DMS 273 (cell line): ENCODE measurements around the gene ATF4.

Experiments used
- DNase-seq: peaks from one replicate; lab custom pipeline; 2025; ENCODE audit not compliant: unreplicated experiment; lab: John Stamatoyannopoulos, UW

Gene ATF4, protein sequence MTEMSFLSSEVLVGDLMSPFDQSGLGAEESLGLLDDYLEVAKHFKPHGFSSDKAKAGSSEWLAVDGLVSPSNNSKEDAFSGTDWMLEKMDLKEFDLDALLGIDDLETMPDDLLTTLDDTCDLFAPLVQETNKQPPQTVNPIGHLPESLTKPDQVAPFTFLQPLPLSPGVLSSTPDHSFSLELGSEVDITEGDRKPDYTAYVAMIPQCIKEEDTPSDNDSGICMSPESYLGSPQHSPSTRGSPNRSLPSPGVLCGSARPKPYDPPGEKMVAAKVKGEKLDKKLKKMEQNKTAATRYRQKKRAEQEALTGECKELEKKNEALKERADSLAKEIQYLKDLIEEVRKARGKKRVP

DNA sequence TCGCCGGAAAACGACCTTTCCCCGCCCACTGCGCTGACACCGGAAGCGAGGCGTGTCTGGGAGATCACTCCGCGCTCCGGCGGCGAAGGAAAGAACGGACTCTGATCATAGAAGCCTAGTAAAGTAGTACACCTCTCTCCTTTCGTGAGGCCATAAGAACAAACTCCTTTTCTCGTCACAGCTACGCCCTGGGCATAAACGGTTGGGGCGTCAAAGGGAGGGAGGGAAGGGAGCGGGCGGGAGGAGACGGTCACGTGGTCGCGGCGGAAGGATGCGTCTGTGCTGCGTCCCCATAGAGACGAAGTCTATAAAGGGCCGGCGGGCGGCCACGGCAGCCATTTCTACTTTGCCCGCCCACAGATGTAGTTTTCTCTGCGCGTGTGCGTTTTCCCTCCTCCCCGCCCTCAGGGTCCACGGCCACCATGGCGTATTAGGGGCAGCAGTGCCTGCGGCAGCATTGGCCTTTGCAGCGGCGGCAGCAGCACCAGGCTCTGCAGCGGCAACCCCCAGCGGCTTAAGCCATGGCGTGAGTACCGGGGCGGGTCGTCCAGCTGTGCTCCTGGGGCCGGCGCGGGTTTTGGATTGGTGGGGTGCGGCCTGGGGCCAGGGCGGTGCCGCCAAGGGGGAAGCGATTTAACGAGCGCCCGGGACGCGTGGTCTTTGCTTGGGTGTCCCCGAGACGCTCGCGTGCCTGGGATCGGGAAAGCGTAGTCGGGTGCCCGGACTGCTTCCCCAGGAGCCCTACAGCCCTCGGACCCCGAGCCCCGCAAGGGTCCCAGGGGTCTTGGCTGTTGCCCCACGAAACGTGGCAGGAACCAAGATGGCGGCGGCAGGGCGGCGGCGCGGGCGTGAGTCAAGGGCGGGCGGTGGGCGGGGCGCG lies at the start of gene ATF4:
Gene ATF4 (plus strand): TSS at position 337 of the 880 bp plus-strand sequence. CDS start 884 bp downstream, outside the sequence.
- DNase-seq, result peak; percentile 96

DNA sequence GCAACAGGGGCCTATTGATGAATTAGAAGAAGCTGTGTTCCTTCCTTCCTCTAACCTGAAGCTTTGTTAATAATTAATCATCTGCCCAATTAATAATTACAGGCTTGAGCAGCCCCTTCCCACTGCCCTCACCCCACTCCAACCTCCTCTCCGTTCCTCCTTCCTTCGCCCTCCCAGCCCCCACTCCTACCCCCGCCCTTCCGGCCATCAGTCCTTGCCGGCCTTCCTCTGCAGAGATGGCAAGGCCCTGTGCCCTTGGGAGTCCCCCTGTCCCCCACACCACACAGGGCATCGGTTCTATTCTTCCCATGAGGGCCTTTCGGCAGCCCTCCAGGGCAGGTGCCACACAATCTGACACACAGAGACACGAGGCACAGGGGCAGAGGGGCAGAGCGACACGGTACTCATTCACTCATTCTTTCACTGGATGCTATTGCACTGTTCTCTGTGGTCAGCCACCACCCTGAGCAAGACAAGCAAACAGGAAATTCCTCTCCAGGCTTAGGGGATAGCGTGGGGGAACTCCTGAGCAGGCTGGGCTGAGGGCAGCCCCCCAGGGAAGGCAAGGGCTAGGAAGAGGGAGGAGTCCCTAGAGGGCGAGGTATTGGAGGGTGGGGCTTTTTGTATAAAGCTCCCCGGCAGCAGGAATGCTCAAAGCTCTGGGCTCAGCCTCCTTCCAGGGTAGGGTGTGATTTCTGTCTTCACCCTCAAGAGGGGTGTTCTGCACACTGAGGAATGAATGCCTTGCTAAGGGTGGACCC lies 48.8 kb upstream of the ATF4 start:
- no peak for DNase-seq

DNA sequence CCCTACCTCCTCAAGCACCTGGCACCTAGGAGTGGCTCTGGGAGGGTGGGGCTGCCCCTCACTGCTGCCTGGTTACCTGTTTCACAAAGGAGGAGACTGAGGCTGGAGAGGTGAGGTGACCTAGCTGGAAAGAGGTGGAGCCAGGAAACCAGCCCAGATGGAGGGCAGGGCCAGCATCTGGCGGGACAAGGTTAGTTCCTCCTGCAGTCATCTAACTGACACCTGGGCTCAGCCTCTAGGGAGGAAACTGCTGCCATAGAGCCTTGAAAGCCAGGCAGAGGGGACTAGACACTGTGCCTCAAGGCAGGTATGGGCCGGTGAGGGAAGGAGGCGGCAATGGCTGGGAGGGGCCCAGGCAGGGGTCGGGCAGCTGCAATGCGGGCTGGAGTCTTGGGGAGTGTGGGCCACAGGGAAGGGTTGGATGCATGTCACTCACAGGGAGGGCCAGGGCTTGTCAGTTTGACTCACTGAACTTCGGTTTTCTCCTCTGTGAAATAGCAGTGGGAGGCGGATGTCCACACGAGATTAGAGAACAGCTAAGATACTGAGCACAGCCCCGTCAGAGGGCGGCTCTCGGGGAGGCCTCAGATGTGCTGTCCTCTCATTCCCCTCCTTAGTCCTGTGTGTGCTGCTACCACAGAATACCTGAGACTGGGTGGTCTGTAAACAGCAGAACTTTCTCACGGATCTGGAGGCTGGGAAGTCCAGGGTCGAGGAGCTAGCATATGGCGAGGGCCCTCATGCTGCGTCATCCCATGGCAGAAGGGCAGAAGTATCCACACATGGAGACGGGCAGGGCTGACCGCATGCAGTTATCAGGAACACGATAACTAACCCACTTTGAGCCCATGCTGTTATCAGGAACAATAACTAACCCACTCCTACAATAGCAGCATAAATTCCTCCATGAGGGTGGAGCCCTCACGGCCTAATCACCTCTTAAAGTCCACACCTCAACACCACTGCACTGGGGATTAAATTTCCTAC lies 47.5 kb upstream of the ATF4 start:
- no peak for DNase-seq

DNA sequence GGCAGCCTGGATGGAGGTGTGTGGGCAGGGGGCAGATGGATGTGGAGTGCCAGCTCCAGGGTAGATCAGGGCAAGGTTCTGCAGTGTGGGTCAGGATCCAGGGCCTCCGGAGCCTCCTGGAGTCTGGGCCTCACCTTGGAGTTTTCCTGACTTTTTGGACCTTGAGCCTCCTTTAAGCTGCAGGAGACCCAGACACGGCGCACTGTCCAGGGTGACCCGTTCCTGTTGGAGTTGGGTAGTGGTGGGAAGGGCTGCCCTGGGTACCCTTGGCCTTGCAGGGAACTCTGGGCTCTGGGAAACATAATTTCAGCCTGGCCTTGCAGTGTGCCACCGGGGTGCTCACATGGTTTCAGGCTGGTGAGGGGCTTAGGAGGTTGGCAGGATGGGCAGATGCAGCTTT lies 46.5 kb upstream of the ATF4 start:
- no peak for DNase-seq

DNA sequence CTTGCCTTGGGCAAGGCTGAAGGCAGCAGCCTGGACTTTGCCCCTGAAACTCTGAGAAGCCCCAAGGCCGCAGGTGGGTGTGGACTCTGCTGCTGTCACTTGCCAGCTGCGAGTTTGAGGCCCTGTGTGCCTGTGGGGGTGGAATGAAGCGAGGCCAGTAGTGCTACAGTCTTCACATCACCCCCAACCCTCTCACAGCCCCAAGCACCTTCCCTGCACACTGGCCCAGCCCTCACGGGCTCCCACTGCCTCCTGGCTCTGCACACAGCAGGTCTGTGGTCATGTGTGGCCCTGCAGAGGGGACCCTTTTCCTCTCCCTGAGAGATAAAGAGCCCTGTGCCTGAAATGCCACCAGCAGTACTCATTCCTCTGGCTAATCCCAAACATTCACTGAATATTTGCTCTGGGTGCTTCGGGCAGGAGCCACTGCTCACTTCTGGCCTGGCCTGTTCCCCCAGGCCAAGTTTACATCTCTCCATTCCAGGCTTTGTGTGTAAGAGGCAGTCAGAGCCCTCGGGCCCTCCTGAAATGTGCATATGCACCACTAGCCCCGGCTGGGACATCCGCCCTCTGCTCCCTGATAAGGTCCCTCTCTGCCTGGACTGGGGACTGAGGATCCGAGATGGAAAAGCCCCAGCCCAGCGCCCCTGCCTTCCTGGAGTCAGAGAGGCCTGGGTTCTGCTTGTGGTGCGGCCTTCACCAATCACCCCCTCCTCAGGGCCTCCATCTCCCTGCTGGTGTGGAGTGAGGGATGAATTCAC lies 45.8 kb upstream of the ATF4 start:
- no peak for DNase-seq

DNA sequence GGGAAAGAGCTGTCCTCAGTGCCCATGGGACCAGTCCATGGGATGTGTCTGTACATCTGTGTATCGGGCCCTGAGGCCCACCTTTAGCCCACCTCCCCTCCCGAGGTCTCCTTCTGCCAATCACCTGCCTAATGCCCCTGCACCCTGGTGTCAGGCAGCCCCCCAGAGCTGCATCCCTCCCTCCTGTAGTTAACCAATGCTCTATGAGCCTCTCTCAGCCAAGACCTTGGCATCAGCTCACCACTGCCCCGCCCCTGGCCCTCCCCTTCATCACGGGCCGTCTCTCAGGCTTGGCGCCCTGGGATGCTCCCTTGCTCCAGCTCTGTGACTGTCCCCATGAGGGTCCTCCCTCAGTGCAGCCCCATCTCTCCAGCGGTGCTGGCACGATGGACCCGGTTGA lies 45.0 kb upstream of the ATF4 start:
- DNase-seq, result no peak

DNA sequence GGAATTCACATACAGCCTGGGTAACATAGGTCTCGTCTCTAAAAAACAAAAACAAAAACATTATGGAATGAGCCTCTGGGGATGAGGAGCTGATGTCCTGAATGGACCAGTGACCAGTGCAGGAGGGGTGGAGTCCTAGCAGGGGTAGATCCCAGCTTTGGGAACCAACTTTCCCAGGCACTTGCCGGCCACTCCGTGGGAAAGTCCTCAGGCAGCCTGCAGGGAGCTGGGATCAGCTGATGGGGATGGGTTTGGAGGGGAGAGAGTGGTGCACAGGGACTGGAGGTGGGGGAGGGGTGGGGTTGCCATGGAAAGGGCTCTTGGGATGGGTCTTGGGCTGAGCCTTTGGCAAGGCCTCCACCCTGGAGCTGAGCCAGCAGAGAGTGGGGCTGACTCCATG lies 44.5 kb upstream of the ATF4 start:
- DNase-seq, result no peak

DNA sequence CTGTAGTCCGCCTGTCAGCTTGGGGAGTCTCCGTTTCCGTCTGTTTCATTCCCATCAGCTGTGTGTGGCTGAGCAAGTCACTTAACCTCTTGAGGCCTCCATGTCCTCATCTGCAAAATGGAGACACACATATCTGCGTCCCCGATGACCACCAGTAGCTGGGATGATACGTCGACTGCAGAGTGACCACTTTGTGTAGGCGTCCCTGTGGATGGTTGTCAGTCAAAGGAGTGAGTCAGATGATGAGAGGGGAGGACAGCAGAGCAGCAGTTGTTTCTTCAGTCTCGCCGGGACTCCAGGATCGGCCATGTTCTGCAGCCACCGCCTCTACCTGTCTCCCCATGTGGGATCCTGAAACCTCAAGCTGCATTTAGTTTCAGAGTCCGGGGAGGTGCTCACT lies 43.7 kb upstream of the ATF4 start:
- no peak for DNase-seq

DNA sequence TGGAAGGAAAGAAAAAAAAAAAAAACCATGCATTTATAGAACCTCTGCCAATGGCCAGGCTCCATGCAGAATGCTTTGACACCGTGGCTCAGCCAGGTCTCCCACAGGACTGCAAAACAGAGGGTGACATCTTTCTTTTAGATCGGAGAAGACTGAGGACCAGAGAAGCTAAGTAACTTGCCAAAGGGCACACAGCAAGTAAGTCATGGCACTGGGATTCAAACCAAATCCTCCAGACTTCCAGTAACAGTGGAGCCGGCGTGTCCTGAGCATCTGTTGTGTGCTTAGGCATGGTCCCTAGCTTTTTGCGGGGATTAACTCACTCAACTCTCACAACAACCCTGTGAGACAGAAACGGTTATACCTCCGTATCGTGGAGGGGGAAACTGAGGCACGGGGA lies 42.8 kb upstream of the ATF4 start:
- DNase-seq, result no peak

DNA sequence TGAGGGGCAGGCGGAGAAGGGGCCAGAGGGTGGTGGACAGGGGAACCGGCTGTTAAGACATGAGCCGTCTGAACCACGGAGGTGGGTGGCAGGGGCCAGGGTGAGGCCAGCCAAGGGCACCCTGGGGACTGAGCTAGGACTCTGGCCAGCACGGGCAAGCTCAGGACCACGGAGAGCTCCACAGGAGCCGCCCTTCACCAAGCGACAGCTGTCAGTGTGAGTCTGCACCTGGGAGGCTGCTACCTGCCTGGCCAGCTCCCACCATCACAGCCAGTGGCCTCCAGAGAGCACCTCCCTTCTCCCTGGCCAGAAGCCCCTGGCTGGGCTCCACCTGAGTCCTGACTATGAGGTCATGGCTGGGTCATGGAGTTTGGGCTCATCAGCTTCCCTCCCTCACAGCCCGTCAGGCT lies 41.9 kb upstream of the ATF4 start:
- DNase-seq, result no peak

DNA sequence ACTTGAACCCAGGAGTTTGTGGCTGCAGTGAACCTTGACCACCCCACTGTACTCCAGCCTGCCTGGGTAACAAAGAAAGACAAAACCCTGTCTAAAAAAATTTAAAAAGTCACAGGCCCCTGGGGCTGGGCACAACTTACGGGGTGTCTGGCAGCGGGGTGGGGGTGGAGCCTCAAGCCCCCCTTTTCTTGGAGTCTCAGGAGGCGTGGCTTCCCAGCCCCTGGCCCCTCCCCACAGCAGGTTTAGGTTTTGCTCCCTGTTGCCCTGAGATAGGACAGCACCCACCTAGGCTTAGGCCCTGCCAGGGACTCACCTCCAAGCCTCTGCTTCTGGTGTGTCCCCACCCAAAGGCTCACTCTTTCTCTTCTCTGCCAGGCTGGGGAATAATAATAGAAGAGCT lies 41.1 kb upstream of the ATF4 start:
- no peak for DNase-seq

DNA sequence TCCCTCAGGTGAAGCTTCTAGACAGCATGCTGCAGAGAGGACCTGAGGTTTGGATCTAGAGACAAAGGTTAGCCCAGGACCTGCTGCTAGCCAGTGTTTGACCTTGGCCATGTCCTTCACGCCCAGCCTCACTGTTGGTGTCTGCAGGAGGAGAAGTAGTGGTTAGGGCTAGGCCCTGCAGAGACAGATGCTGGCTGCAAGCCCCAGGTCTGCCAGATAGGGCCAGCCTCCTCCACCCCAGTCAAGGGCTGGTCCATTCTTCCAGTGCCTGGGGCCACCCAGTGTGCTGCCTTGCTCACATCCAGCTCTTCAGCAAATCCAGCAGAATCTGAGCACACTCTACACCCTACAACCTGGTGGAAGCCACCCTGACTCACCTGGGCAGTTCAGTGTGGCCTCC lies 39.8 kb upstream of the ATF4 start:
- DNase-seq, result no peak

DNA sequence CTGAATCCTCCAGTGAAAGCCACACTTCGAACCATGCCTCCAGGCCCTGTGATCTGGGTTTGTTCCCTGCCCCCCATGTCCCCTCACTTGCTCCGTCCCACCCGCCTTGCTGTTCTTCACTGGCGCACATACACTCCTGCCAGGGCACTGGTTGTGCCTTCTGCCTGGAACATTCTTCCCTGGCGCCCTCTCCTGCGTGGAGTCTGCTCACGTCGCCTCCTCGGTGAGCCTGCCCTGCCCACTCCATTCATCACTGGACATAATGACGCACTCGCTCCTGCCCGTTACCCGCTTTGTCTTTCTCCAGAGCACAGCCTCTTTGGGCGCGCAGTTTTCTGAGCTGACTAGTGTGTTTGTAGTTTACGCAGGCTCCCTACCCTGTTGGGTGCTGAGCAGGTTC lies 39.3 kb upstream of the ATF4 start:
- no peak for DNase-seq

DNA sequence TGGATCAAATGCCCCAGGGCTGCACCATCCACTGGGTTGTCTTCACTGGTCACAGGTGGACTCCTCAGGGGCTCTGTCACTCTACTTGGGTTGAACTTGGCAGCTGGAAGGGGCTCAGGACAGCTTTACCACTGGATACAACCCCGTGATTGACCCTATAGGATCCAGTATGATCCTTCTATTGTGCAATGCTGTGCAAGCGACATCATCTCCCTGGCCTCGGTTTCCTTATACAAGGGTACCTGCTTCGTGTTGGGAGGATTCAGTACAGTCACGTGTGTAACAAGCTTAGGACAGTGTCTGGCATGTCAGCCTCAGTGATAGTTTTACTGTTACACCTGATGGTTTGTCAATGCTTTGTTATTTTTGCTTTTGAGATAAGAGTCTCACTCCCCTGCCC lies 38.8 kb upstream of the ATF4 start:
- DNase-seq, result no peak

DNA sequence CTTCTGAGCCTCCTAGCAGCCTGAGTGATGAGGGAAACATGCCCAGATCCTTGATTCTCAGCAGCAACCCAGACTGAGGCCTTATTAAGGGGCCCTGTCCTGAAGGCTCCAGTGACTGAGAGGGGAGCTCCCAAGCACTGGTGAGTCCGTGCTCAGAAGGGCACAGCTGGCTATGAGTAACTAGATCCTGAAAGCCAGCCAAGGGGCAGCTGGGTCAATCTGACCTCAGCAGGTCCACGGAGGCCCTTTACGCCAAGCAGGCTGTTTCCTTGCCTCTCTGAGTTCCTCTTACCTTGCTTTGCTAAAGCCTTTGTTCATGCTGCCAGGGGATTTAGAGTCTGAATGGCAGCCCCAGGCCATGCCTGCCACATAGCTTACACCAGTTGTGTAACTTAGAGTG lies 37.6 kb upstream of the ATF4 start:
- no peak for DNase-seq

DNA sequence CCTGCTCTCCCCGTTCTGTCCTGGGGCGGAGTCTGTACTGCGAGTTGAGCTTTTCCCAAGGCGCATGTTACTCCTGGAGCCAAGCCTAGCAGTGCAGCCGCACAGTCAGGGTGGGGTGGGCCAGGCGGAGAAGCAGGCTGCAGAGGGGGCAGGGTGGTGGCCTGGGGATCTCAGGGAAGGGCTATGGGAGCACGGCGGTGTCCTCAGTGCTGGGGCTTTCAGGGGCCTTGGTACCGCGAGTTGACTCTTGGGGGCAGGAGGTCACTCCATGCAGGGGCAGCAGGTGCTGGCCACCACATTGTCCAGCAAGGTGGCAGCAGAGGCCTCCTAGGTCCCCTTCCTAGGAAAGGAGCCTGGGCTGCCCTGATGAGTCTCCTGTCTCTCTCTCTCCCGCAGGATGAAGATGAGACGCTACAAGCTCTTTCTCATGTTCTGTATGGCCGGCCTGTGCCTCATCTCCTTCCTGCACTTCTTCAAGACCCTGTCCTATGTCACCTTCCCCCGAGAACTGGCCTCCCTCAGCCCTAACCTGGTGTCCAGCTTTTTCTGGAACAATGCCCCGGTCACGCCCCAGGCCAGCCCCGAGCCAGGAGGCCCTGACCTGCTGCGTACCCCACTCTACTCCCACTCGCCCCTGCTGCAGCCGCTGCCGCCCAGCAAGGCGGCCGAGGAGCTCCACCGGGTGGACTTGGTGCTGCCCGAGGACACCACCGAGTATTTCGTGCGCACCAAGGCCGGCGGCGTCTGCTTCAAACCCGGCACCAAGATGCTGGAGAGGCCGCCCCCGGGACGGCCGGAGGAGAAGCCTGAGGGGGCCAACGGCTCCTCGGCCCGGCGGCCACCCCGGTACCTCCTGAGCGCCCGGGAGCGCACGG lies 33.2 kb upstream of the ATF4 start:
- DNase-seq, result peak; percentile 32

DNA sequence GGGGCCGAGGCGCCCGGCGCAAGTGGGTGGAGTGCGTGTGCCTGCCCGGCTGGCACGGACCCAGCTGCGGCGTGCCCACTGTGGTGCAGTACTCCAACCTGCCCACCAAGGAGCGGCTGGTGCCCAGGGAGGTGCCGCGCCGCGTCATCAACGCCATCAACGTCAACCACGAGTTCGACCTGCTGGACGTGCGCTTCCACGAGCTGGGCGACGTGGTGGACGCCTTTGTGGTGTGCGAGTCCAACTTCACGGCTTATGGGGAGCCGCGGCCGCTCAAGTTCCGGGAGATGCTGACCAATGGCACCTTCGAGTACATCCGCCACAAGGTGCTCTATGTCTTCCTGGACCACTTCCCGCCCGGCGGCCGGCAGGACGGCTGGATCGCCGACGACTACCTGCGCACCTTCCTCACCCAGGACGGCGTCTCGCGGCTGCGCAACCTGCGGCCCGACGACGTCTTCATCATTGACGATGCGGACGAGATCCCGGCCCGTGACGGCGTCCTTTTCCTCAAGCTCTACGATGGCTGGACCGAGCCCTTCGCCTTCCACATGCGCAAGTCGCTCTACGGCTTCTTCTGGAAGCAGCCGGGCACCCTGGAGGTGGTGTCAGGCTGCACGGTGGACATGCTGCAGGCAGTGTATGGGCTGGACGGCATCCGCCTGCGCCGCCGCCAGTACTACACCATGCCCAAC lies 32.4 kb upstream of the ATF4 start:
- DNase-seq, result no peak

DNA sequence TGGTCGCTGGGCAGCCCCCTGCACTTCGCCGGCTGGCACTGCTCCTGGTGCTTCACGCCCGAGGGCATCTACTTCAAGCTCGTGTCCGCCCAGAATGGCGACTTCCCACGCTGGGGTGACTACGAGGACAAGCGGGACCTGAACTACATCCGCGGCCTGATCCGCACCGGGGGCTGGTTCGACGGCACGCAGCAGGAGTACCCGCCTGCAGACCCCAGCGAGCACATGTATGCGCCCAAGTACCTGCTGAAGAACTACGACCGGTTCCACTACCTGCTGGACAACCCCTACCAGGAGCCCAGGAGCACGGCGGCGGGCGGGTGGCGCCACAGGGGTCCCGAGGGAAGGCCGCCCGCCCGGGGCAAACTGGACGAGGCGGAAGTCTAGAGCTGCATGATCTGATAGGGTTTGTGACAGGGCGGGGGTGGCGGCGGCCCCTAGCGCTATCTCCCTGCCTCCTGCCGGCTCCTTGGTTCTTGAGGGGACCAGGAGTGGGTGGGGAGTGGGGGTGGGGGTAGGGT lies 31.7 kb upstream of the ATF4 start:
- DNase-seq, result no peak
